Fibroblast of pulmonary artery (primary cell): Measurements from ENCODE around the gene DCBLD1.

Experiments used
- DNase-seq: peaks from one replicate; pipeline ENCODE4 v3.0.0-alpha.2; 2010; ENCODE audit warnings: low read depth
- H3K4me3 ChIP-seq: replicated peaks from 2 replicates; pipeline ENCODE4 v1.5.1; 2011; ENCODE audit warnings: low read depth, mild to moderate bottlenecking, control low read depth, low read length, moderate library complexity
- CTCF ChIP-seq: IDR thresholded peaks from 2 replicates; pipeline ENCODE4 v1.5.1; 2011; ENCODE audit warnings: mild to moderate bottlenecking, control low read depth, low read length, inconsistent platforms; ENCODE audit errors: missing control alignments

The DCBLD1 gene

DNA sequence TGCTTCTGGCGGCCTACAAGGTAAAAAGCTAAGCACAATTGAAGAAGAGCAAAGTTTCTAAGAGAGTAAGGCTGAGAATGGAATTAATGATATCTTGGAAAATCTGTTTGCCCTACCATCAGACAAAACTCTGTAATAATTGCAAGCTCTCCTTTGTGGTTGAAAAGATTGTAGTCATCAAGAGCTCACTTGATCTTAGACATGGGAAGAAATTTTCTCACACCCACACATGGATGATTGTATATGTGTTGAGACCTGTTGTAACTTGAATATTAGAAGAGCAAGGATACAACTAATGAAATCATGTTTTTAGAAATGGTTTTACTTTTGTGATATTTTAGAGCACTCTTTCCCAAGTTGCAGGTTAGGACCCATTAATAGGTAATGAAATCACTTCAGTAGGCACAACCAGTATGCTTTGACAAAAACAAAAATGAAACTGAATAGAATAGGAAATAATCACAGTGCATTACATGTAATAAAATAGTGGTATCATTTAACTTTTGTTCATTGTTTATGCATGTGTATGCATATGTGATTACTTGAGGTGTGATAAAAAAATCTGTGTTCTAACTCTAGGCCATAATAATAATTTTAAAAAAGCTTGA, 14.0 kb downstream of the DCBLD1 start:
- no peak overlapping the region for H3K4me3 ChIP-seq
- no peak for TF ChIP-seq CTCF
- DNase-seq, result peak; percentile 47

- TF ChIP-seq CTCF, result no peak
- DNase-seq, result no peak
- no peak overlapping the region for H3K4me3 ChIP-seq
These were observed 14.8 kb downstream of the DCBLD1 start for GRCh38 chr6:117497237-117497636.

- peak; percentile 76 for DNase-seq
- TF ChIP-seq CTCF, result no peak
- H3K4me3 ChIP-seq, result no peak overlapping the region
These were observed 15.7 kb downstream of the DCBLD1 start for GRCh38 chr6:117498159-117498558.

DNA sequence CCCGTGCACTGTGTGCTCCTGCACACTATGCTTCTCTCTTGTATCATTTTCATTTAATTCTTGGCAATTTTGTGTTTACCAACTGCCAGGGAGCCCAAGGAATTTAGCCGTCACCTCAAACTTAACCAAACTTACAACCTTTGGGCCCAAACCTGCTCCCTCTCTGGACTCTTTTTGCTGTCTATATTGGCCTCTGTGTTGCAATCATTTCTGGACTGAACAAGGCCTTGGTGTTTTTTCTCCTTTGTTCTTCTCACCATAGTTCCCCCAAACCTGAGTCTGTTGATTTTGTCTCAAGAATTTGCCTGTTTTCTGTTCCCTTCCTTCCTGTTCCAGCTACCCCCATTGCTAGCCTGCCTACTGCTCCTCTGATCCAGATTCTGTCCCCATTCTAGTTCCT, 19.2 kb downstream of the DCBLD1 start:
- no peak overlapping the region for H3K4me3 ChIP-seq
- no peak for DNase-seq
- no peak for TF ChIP-seq CTCF

DNA sequence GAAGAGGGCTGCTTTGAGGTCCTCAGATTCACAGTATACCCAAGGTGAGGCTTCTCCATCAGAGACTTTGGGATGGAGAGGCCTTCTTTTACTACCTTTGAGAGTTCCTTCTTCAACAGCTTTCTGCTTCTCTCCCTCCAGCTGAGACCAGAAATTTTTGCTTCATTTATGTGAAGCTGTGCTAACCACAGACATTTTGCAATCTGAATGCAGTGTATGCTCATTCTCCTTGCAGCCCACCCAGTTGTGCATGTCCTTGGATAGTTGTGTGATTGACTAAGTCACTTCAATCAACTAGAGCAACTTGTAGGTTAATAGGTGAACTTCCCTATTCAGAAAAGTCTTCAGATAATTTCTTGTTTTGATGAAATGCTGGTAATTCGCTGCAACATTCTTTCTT, 20.1 kb downstream of the DCBLD1 start:
- peak; percentile 31 for DNase-seq
- H3K4me3 ChIP-seq, result no peak overlapping the region
- TF ChIP-seq CTCF, result no peak

GRCh38 chr6:117503211-117503610, 20.7 kb downstream of the DCBLD1 start:
- TF ChIP-seq CTCF, result no peak
- DNase-seq, result no peak
- no peak overlapping the region for H3K4me3 ChIP-seq

DNA sequence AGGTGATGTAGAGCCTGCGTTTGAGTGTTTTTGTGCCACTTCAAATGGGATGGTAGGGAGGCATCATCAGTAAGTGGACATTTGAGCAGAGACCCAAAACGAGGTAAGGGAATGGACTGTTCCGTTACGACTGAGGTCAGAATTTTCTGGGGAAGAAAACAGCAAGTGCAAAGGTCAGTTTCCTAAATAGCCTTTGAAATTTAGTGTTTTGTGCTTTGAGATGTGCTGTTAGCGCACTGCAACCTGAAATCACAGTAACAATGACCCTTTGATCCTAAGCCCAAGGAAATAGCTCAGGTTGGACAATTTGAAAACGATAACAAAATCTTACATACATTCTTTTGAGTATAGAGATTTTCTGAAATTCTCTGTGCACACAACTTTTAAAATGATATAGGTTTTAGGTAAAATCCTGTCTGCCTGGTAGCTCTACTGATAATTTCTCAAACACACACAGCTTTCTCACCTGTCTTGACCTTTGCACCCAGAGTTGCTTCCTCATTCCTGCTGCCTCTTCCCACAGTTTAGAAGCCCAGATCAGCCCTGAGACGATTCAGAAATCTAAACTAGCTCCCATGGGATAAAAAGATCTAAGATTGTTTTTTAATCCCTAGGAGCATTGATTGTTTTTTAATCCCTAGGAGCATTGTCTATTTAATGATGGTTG, 22.1 kb downstream of the DCBLD1 start:
- no peak overlapping the region for H3K4me3 ChIP-seq
- no peak for TF ChIP-seq CTCF
- DNase-seq, result no peak
